ENCODE data around the gene SLC9B2. TPM values are rescaled to one million over a fixed set of nuclear protein-coding genes. Genes with fewer than 3 reads are reported as not detected.

The SLC9B2 gene
- total RNA-seq, 4 donors from 2014 or later: 4.2 to 11.9 (median 5.6) TPM

DNA sequence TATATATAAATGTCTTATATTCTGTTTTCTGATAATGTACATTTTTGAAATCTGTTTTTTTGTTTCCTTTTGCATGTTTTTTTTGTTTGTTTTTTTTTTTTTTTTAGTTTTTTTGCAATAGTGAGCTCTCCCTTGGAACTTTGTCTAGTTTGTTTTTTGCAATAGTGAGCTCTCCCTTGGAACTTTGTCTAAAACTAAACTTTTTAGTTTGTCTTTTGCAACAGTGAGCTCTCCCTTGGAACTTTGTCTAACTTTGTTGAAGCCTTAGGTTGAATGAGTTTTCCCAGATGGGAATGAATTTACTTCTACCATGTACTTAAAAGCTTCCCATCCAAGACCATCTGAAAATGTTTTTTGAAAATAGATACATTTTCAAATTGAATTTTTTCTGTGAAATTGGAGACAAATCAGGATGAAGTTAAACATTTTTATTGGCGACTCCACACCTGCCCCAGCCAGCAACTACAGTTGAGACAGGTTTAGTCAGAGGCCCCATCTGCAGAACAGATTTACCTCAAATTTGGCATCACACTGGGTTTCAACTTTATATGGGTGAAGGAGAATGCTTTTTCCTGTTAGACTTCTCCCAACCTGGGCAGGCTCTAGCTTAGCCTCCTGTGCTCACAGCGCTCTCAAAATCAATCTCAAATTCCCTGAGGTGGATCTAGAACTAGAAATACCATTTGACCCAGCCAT is 16.0 kb downstream of the SLC9B2 start:
- Histone ChIP-seq H3K27ac (no peak overlapping the region), H3K27me3 (no peaks in the 10 kb centered on the region), H3K4me3 (no peak overlapping the region), H3K36me3 (no peaks in the 10 kb centered on the region), H3K9me3 (no peaks in the 10 kb centered on the region), H3K4me1 (no peaks in the 10 kb centered on the region)
- WGBS: 97% methylated on average over 2 of the region's 2 CpGs
- TF ChIP-seq EP300 (IDR thresholded peaks at IDR 0.05) (no peak), POLR2A (IDR thresholded peaks at IDR 0.05) (no peak), POLR2AphosphoS5 (IDR thresholded peaks at IDR 0.05) (no peak)
- TF ChIP-seq, protein P1, sequence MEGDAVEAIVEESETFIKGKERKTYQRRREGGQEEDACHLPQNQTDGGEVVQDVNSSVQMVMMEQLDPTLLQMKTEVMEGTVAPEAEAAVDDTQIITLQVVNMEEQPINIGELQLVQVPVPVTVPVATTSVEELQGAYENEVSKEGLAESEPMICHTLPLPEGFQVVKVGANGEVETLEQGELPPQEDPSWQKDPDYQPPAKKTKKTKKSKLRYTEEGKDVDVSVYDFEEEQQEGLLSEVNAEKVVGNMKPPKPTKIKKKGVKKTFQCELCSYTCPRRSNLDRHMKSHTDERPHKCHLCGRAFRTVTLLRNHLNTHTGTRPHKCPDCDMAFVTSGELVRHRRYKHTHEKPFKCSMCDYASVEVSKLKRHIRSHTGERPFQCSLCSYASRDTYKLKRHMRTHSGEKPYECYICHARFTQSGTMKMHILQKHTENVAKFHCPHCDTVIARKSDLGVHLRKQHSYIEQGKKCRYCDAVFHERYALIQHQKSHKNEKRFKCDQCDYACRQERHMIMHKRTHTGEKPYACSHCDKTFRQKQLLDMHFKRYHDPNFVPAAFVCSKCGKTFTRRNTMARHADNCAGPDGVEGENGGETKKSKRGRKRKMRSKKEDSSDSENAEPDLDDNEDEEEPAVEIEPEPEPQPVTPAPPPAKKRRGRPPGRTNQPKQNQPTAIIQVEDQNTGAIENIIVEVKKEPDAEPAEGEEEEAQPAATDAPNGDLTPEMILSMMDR (IDR thresholded peaks at IDR 0.05): no peak
- DNase-seq (ENCODE audit: low spot score in 2 of 2): no peak

DNA sequence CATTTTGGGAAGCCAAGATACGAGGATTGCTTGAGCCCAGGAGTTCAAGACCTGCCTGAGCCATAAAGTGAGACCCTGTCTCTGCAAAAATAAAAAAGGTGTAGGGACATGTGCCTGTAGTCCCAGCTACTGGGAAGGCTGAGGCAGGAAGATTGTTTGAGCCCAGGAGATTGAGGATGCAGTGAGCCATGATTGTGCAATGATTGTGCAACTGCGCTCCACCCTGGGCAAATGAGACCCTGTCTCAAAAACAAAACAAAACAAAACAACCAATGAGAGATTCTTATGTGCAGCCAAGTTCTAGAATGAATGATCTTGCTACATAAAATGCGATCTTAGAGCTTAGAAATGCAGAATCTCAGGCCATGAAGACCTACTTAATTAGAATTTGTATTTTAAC is 22.5 kb downstream of the SLC9B2 start:
- 96% methylated on average over 3 of the region's 3 CpGs for WGBS
- no peak for DNase-seq (ENCODE audit: low spot score in 2 of 2)
- no peaks in the 10 kb centered on the region for H3K27me3 ChIP-seq
- no peak for TF ChIP-seq POLR2AphosphoS5 (IDR thresholded peaks at IDR 0.05)
- TF ChIP-seq EP300 (IDR thresholded peaks at IDR 0.05): no peak
- TF ChIP-seq, protein P1 (IDR thresholded peaks at IDR 0.05): no peak
- TF ChIP-seq POLR2A (IDR thresholded peaks at IDR 0.05): no peak
- no peak overlapping the region for H3K27ac ChIP-seq
- H3K4me3 ChIP-seq: no peak overlapping the region
- H3K36me3 ChIP-seq: peaks cover 11% of the 10 kb centered on the region
- no peaks in the 10 kb centered on the region for H3K9me3 ChIP-seq
- no peaks in the 10 kb centered on the region for H3K4me1 ChIP-seq

DNA sequence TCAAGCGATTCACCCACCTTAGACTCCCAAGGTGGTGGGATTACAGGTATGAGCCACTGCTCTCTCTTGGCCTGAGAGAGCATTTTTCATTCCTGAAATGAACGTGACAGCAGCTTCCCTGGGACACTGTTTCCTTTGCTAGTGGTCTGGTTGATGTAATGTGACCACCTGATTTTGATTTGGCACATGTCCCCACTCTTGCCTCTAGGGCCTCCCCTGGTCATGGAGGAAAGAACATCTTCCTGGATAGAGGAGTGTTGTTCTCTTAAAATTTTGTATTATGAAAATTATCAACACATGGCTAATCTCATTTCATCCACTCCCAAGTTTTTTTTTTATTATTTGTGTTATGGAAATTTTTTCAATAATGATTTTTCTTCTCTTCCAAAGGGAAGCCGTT is 23.8 kb downstream of the SLC9B2 start:
- H3K27me3 ChIP-seq: no peaks in the 10 kb centered on the region
- no peak overlapping the region for H3K4me3 ChIP-seq
- 72% methylated on average over 3 of the region's 3 CpGs for WGBS
- no peaks in the 10 kb centered on the region for H3K4me1 ChIP-seq
- no peak overlapping the region for H3K27ac ChIP-seq
- TF ChIP-seq POLR2AphosphoS5 (IDR thresholded peaks at IDR 0.05) (no peak), POLR2A (IDR thresholded peaks at IDR 0.05) (no peak), EP300 (IDR thresholded peaks at IDR 0.05) (no peak)
- TF ChIP-seq, protein P1 (IDR thresholded peaks at IDR 0.05): no peak
- H3K9me3 ChIP-seq: no peaks in the 10 kb centered on the region
- DNase-seq (ENCODE audit: low spot score in 2 of 2): no peak
- peaks cover 14% of the 10 kb centered on the region for H3K36me3 ChIP-seq

DNA sequence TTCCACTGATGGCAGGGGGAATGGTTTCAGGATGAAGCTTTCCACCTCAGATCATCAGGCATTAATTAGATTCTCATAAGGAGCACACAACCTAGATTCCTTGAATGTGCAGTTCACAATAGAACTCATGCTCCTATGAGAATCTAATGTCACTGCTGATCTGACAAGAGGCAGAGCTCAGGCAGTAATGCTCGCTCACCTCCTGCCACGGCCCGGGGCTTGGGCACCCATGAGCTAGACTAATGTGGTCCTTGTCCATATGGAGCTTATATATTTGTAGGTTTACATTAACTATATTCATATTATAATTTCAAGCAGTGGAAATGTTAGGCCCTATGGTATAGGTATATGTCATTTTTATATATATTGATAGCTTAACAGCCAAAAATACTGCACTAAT is 24.4 kb downstream of the SLC9B2 start:
- no peak overlapping the region for H3K4me3 ChIP-seq
- TF ChIP-seq, protein P1 (IDR thresholded peaks at IDR 0.05): no peak
- no peak for TF ChIP-seq POLR2A (IDR thresholded peaks at IDR 0.05)
- no peak for TF ChIP-seq EP300 (IDR thresholded peaks at IDR 0.05)
- TF ChIP-seq POLR2AphosphoS5 (IDR thresholded peaks at IDR 0.05): no peak
- no peak for DNase-seq (ENCODE audit: low spot score in 2 of 2)
- no peaks in the 10 kb centered on the region for H3K4me1 ChIP-seq
- no peaks in the 10 kb centered on the region for H3K9me3 ChIP-seq
- H3K36me3 ChIP-seq: peaks cover 14% of the 10 kb centered on the region
- no peak overlapping the region for H3K27ac ChIP-seq
- no peaks in the 10 kb centered on the region for H3K27me3 ChIP-seq
- WGBS: 94% methylated on average over 3 of the region's 3 CpGs

DNA sequence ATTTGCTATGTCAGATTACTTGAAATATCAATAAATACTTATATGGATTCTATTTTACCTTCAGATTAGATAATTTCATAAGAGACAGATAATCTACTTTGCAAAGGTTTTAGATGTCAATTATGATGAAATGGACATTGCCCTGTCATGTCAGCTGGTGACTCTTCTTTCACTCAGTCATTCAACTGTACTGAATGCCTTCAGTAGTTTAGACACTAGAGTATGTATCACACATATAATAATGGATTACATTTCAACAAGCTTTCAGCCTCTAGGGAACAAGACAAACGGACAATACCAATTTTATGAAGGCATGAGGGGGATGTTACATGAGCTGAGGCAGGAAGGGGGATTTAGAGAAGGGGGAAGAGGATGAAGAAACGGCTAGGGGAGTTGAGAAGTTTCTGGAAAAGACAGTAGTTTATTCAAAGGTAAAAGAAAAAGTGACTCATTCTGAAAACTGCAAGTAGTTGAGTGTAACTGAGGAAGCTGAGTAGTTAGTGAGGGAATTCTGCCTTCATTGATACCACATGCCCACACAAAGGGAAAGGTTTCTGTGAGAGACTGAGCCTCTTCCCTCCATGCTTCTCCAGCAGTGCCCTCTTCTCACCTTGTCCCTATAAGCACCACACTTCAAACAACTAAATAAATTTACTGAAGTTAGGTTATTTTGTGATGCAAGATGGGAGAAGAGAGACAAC is 25.7 kb downstream of the SLC9B2 start:
- Histone ChIP-seq H3K4me3 (no peak overlapping the region), H3K36me3 (peaks cover 14% of the 10 kb centered on the region), H3K27ac (no peak overlapping the region), H3K9me3 (no peaks in the 10 kb centered on the region), H3K4me1 (no peaks in the 10 kb centered on the region), H3K27me3 (no peaks in the 10 kb centered on the region)
- DNase-seq (ENCODE audit: low spot score in 2 of 2): no peak
- WGBS: 56% methylated on average over 2 of the region's 2 CpGs
- TF ChIP-seq, protein P1 (IDR thresholded peaks at IDR 0.05): no peak
- no peak for TF ChIP-seq POLR2AphosphoS5 (IDR thresholded peaks at IDR 0.05)
- no peak for TF ChIP-seq POLR2A (IDR thresholded peaks at IDR 0.05)
- TF ChIP-seq EP300 (IDR thresholded peaks at IDR 0.05): no peak

Data from suprapubic skin (tissue), 4 donors.